PC-9 (cell line): Measurements from ENCODE around the gene C1orf167.

ENCODE experiments used
- CTCF ChIP-seq: fragments of 200-600 bp; sonication (generic); conservative IDR thresholded peaks from 2 replicates; pipeline ENCODE4 v1.6.1; 2017; ENCODE audit warnings: mixed run types, antibody characterized with exemption, mild to moderate bottlenecking, moderate library complexity
- EZH2 ChIP-seq: fragments of 200-600 bp; sonication (generic); IDR thresholded peaks from 2 replicates; pipeline ENCODE4 v1.8.0; 2017; ENCODE audit warnings: antibody characterized with exemption, low read depth

- no peak for TF ChIP-seq CTCF
- TF ChIP-seq EZH2 = no peak
Measured at GRCh38 chr1:11749203-11749689, 12.7 kb upstream of the C1orf167 start.
